HFF-Myc (cell line): ENCODE measurements around the gene PPM1B.
"Not testable (repeated sequence)": the region's sequence is repeated elsewhere in the genome, so short reads cannot be mapped to it uniquely, and the experiment has no call there.

Experiments used
- DNase-seq: peaks from one replicate; pipeline ENCODE4 v3.0.0-alpha.2; 2011; ENCODE audit warnings: low read depth; ENCODE audit errors: extremely low read depth
- H3K4me3 ChIP-seq: replicated peaks from 2 replicates; pipeline ENCODE4 v1.5.1; 2011; ENCODE audit warnings: low read depth, mild to moderate bottlenecking, control low read depth, low read length
- TF ChIP-seq, protein P1 (sequence below): IDR thresholded peaks from 2 replicates; pipeline ENCODE4 v1.5.1; 2012; ENCODE audit warnings: mild to moderate bottlenecking, low read depth, low read length, control low read depth; ENCODE audit errors: missing control alignments

Gene PPM1B

DNA sequence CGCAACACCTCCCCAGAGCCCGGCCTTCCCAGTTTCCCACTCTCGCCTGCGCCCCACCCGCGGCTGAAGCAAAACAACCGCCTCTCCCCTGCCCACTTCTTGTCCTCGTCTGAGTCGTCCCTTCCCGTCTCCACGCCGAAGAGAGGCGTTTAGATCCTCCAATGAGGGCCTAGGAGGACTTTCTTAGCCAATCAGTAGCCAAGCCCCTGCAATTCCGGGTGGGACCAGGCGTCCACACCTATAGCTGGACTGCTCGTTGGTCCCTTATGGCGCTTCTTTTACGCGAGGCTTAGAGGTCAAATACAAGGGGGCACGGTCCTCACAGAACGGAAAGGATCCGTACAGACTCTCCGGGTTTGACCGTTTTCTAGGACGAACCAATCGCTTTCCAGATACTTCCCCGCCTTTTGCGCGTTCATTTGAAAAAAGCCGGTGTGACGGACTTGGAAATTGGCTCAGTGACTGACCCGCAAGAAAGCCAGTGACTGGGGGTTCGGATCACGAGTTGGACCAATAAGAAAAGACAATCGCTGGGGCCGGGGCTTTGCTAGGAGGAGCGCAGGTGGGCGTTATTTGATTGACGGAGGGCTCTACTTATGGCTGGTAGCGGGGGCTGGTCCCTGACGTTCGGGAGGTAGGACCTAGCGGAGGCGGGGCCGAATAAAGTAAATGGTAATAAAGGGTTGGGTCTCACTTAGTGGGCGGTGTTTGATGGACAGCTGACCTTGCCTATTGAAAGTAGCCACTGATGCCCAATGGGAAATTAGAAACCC, 581 bp upstream of the PPM1B start:
- H3K4me3 ChIP-seq = peak overlapping the region; percentile 50
- TF ChIP-seq, protein P1, sequence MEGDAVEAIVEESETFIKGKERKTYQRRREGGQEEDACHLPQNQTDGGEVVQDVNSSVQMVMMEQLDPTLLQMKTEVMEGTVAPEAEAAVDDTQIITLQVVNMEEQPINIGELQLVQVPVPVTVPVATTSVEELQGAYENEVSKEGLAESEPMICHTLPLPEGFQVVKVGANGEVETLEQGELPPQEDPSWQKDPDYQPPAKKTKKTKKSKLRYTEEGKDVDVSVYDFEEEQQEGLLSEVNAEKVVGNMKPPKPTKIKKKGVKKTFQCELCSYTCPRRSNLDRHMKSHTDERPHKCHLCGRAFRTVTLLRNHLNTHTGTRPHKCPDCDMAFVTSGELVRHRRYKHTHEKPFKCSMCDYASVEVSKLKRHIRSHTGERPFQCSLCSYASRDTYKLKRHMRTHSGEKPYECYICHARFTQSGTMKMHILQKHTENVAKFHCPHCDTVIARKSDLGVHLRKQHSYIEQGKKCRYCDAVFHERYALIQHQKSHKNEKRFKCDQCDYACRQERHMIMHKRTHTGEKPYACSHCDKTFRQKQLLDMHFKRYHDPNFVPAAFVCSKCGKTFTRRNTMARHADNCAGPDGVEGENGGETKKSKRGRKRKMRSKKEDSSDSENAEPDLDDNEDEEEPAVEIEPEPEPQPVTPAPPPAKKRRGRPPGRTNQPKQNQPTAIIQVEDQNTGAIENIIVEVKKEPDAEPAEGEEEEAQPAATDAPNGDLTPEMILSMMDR = no peak
- DNase-seq = peak; percentile 99

DNA sequence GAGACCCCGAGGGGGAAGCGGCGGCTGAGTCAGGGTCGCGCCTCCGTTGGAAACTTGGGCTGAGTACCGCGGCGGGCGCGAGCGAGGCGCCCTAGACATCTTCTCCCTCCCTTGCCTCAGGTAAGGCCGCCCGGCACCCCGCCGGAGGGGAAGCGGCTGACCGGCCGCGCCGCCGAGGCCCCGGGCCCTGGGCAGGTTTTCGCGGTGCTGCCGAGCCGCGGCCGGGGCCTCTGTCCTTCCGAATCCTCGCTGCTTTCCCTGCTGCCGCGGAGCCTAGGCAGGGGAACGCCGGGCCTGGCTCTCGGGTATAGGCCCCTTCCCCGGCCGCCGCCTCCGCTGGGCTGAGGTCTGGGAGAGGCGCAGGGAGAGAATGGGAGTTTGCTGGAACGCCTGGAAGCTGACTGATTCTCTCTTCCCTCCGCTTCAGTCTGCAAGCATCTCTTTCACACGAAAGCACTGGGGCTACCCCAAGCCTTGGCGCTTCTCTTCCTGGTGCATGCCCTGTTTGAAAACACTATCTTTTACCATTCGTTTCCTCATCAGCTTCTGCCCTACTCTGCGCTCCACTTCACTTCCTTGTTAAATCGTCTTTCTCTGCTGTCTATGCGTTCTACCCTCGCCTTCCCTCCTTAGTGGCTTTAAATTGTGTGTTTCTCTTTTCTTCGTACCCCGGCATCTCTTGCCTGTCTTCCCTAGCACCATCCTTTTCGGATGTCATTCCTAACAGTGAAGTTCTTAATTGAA, 652 bp downstream of the PPM1B start:
- DNase-seq = no peak

DNA sequence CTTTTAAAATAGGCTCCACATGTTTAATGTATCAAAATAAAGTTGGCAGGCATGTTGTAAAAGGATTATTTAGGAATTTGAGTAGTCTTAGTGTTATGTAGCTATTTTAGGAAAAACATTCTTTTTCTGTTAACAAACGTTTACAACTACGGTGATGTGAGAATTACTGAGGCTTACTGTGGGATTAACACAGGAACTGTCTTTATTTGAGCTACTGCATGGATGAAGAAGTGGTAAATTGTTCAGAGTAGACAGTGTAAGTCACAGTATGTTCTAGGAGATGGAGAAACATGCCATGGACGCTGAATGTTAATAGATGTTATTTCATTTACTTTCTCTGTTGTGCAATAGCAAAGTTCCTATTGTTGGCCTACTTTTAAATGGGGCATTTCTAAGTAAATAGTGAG, 1.6 kb downstream of the PPM1B start:
- TF ChIP-seq, protein P1 = no peak
- DNase-seq = no peak
- peak overlapping the region; percentile 80 for H3K4me3 ChIP-seq

More for the DNA sequence above, 652 bp downstream of the PPM1B start:
- TF ChIP-seq, protein P1 = no peak
- H3K4me3 ChIP-seq = peak overlapping the region; percentile 80

DNA sequence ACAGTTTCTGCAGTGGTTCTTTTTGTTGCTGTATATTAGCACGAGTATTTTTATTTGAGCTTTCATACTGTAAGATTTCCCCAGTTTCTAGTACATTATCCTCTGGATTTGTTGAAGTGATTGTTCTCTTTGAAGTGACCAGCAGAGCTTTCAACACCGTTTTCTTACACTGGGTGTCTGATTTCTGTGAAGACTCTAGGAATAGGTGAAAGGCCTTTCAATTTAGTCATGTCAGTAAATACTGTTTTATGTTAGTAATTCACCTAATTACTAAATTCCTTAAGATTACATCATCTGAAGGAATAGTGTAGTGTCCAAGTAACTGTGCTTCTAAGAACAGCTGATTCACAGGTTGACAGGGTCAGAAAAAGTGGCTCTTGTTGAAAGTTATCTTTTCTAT, 2.3 kb downstream of the PPM1B start:
- peak overlapping the region; percentile 80; the same call in 1 of the 2 replicates for H3K4me3 ChIP-seq
- TF ChIP-seq, protein P1 = no peak
- DNase-seq = no peak

DNA sequence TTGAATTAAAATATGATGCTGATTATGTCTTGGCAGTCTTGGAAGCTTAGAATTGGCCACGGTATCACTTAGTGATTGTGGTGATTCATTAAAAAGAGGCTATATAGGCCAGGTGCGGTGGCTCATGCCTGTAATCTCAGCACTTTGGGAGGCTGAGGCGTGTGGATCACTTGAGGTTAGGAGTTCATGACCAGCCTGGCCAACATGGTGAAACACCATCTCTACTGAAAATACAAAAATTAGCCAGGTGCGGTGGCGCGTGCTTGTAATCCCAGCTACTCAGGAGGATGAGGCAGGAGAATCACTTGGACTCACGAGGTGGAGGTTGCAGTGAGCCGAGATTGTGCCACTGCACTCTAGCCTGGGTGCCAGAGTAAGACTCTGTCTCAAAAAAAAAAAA, 2.8 kb downstream of the PPM1B start:
- not testable (repeated sequence) for DNase-seq
- H3K4me3 ChIP-seq = peak overlapping the region; percentile 80; the same call in 1 of the 2 replicates

DNA sequence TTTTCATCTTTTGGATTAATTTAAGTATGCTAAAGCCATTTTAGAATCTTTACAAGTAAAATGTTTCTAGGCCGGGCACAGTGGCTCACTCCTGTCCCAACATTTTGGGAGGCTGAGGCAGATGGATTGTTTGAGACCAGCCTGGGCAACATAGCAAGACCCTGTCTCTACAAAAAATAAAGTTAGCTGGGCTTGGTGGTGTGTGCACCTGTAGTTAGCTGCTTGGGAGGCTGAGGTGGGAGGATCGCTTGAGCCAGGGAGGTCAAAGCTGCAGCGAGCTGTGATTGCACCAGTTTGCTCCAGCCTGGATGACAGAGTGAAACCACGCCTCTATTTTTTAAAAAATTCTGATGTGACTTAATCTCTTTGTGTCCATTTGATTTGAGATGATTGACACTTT, 3.9 kb downstream of the PPM1B start:
- DNase-seq = no peak
- TF ChIP-seq, protein P1 = no peak
- no peak overlapping the region for H3K4me3 ChIP-seq

DNA sequence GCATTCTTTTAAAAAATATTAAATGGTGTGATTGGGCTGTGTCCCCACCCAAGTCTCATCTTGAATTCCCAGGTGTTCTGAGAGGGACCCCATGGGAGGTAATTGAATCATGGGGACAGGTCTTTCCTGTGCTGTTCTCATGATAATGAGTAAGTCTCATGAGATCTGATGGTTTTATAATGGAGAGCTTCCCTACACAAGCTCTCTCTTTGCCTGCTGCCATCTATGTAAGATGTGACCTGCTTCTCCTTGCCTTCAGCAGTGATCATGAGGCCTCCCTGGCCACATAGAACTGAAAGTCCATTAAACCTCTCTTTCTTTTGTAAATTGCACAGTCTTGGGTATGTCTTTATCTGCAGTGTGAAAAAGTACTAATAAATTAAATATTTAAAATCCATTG, 10.3 kb downstream of the PPM1B start:
- no peak for DNase-seq

More for the DNA sequence above, 10.3 kb downstream of the PPM1B start:
- H3K4me3 ChIP-seq = no peak overlapping the region
- TF ChIP-seq, protein P1 = no peak
